NCI-H2107 (cell line): Measurements from ENCODE around the gene STUM.

Experiments used
- DNase-seq: peaks from one replicate; lab custom pipeline; 2025; lab: John Stamatoyannopoulos, UW

Gene STUM

DNA sequence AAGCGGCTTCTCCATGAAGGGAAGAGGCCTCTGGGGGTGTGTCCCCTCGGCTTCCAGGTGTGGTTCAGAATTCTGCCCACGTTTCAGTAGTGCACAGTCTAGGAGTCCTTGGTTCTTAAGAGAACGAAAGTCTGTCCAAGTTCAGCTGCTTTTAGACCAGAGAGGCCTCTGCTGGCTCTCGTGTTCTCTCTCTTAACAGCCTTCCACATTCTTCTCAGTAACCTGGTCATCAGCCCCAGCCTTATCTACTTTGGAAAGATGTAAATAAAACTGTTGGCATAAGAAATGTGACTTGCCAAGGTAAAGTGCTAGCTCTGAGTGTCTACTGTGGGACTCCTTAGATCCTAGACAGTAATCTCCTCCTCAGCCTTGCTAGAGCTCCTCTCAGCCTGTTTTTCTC is 15.3 kb upstream of the STUM start:
- DNase-seq = no peak

- DNase-seq = no peak
Observed at GRCh38 chr1:226534098-226534497, 14.5 kb upstream of the STUM start.

DNA sequence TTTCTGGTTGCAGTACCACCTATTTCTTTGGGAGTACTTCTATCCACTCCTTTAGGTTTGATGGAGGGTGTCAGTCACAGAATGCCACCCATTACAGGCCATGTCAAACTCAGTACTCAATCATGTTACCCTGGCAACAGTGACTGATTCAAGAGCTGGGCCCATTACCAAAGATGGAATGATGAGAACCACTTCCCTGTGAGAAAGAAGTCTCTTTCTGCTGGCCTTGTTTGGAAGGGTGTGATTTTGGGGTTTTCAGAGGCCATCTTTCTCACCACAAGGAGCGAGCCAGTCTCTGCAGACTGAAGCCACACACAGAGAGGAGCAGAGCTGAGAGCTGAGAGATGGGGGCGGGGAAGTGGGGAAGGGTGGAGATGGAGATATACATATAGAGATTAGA is 13.9 kb upstream of the STUM start:
- no peak for DNase-seq

GRCh38 chr1:226535666-226536065 is 12.9 kb upstream of the STUM start:
- DNase-seq = no peak

- no peak for DNase-seq
Observed at GRCh38 chr1:226541231-226541630, 7.3 kb upstream of the STUM start.

- no peak for DNase-seq
Observed at GRCh38 chr1:226541631-226542622, 6.6 kb upstream of the STUM start.

DNA sequence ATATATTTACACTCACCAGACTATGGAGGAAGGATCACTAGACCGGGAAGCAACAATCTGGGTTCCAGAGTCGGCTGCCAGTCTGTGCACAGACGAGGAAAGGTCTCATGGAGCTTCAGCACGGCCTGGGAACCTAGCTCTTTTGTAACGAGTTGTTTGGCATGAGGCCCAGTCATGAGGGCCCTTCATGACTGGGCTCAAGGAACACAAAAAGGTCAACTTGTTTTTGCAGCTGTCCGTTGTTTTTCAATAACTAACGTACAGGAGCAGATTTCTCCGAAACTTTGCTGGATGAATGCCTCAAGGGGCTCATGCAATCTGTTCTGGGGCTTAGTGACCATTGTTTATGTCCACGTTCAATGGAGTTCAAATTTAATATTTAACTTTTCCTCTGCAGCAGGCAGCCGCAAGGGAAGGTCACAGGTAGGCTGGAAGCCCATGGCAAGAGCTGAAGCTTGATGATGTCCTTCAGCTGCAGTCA is 5.9 kb upstream of the STUM start:
- DNase-seq = no peak

GRCh38 chr1:226545836-226546596 is 2.5 kb upstream of the STUM start:
- DNase-seq = no peak

DNA sequence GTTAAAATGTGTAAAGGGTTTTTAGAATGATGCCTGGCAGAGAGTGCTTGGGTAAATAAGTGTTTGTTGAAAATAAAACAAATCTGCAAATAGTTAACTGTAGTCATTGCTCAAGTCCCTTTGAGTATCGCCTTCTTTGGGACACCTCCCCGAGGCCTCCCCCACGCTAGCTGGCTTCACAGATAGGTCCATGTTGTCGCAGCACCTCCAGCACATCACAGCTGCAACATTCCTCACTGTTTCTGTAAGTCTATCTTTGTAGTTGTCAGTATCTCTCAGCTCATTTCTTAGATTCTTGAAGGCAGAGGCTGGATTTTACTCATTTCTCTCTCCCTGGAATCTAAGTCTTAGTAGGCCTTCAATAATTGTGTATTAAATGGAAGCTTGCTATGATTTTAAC is 1.6 kb upstream of the STUM start:
- no peak for DNase-seq

DNA sequence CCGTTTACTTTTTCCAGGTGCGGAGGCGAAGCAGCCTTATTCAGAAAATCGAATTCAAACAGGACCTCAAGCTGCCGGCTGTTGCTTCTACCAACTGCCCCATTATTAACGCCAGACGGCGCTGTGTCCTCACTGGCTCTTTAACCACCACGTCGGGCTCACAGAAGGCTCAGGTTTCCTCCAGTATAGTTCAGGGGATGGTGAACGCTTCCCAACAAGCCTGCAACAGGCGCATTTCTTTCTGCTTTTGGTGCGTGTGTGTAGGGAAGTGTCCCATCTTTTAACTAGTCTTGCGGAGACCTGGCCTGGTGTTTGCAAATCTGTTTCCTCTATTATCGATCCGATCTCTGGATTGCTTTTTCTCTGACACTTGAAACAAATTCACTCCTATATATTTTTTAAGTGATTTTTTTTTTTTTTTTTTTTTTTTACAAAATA is 791 bp upstream of the STUM start:
- DNase-seq = peak; percentile 93

GRCh38 chr1:226549094-226549936 is 751 bp downstream of the STUM start:
- no peak for DNase-seq

DNA sequence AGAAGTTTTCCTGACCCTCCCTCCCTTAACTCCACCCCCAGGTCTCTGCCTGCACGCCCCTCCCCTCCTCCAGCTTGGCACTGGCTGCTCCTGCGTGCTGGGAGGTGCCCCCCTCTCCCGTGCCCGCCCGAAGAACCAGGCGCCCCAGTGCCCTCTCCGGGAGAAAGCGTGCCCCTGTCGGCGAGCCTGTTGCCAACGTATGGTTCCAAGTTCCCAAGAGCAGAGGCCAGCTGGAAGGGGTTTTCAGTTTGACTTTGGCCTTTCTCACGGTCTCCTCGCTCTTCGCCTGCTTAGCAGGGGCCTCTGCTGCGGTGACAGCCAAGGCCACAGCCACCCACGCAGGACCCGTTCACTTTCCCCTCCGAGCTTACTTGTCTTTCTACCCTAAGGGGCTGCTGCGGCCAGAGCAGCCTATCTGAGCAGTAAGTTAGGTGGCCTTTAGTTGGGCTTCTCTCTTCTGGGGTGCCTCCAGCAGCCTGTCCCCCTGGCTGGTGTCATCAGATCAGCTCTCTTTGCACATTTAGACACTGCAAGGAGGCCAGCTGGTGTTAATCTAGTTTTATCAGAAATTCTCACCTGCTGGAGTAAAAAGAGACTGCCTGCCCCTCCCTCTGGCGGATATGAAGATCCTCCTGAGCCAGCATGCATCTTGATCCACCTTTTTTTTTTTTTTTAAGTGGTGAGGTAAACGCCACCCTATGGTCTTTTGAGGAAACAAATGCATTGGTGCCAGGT is 1.5 kb downstream of the STUM start:
- no peak for DNase-seq

GRCh38 chr1:226550672-226551041 is 2.1 kb downstream of the STUM start:
- no peak for DNase-seq

DNA sequence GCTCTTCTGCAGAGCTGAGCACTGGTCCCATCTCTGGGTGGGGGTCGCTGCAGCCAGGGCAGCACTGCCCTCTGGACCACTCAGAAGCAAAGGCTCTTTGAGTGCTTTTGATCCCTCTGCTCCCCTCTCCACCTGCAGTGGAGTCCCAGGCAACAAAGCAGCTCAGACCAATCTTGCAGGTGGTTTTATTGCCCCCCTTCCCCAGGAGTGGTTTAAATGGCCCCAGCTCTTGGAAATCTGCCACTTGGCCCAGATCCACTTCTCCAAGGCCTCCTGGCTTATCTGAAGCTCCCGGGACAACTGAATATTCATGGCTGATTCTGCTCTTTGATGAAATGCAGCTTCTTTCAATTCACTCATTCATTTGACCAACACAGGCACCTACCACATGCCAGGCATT is 2.7 kb downstream of the STUM start:
- DNase-seq = peak; percentile 45

- DNase-seq = no peak
Observed at GRCh38 chr1:226552061-226552460, 3.5 kb downstream of the STUM start.

GRCh38 chr1:226553266-226553923 is 4.8 kb downstream of the STUM start:
- no peak for DNase-seq

GRCh38 chr1:226553924-226554282 is 5.3 kb downstream of the STUM start:
- no peak for DNase-seq

- no peak for DNase-seq
Observed at GRCh38 chr1:226555092-226555491, 6.5 kb downstream of the STUM start.

GRCh38 chr1:226557424-226557823 is 8.9 kb downstream of the STUM start:
- DNase-seq = no peak

DNA sequence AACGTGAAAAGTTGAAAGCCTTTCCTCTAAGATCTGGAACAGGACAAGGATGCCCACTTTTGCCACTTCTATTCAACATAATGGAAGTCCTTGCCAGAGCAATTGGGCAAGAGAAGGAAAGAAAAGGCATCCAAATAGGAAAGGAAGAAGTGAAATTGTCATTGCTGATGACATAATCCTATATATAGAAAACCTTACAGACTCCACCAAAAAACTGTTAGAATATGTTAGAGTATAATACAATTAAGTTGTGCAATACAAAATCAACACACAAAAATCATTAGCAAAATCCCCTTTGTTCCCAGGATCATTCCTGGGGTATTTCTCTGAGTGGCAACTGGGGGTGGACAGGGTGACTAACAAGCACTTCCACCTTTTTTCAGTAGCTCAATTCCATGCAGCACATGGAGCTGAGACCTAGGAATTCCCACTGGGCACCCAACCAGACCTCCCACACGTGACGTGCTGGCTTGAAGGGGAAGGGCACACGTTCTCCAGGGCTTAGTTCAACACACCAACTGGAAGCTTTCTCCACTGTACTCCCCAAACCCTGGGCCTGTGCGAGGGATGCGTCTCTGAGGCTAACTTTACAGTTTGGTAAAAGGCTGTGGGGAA is 9.6 kb downstream of the STUM start:
- DNase-seq = no peak
